SK-N-SH (cell line): ENCODE measurements around the gene PRDM15.

Experiments used
- CTCF ChIP-seq: fragments of 200-600 bp; sonication (generic); IDR thresholded peaks from 2 replicates; pipeline ENCODE4 v1.6.1; 2017; ENCODE audit warnings: antibody characterized with exemption, mild to moderate bottlenecking, moderate library complexity
- NRF1 ChIP-seq: IDR thresholded peaks from 2 replicates; pipeline ENCODE4 v1.6.1; 2012; ENCODE audit warnings: low read depth, mild to moderate bottlenecking, low read length

GRCh38 chr21:41779659-41780058, 99.5 kb downstream of the PRDM15 start:
- no peak for TF ChIP-seq NRF1
- TF ChIP-seq CTCF, result no peak
